Kidney (tissue), 14 donors: ENCODE results near the gene PRDM15. TPM values are rescaled to one million over a fixed set of nuclear protein-coding genes. Genes with fewer than 3 reads are reported as not detected.

ENCODE experiments used
- DNase-seq, 5 donors: peaks; one replicate each; pipeline ENCODE4 v3.0.0-alpha.2; 2013 to 2020
- FAIRE-seq: peaks from 2 replicates; lab custom pipeline; 2012; peaks lifted over from hg19 to GRCh38; lab: Jason Lieb, UNC
- H3K27ac ChIP-seq, 2 donors: one replicate each; pipeline ENCODE4 v1.7.0; 2013; ENCODE audit warnings: low read depth in 2 of 2, low read length in 2 of 2, inconsistent platforms in 1 of 2
- H3K27me3 ChIP-seq: one replicate; pipeline ENCODE4 v1.7.1; 2013; ENCODE audit warnings: low read length, inconsistent platforms; ENCODE audit not compliant: control insufficient read depth, insufficient read depth
- H3K36me3 ChIP-seq, 3 donors: one replicate each; pipeline versions ENCODE4 v1.7.0 to v1.7.1; 2013; ENCODE audit warnings: low read length in 3 of 3, control low read depth in 1 of 3, inconsistent platforms in 1 of 3; ENCODE audit not compliant: insufficient read depth in 3 of 3, control insufficient read depth in 2 of 3
- H3K4me1 ChIP-seq, 3 donors: one replicate each; pipeline versions ENCODE4 v1.7.0 to v1.7.1; 2013; ENCODE audit warnings: low read length in 3 of 3, inconsistent platforms in 1 of 3, low read depth in 1 of 3; ENCODE audit not compliant: control insufficient read depth in 2 of 3, insufficient read depth in 2 of 3
- H3K4me3 ChIP-seq, 3 donors: one replicate each; pipeline versions ENCODE4 v1.7.0 to v1.8.1; 2013; ENCODE audit warnings: low read length in 3 of 3, control low read depth in 1 of 3, inconsistent platforms in 1 of 3
- H3K9ac ChIP-seq, 3 donors: one replicate each; pipeline versions ENCODE4 v1.7.0 to v1.7.1; 2013; ENCODE audit warnings: low read length in 3 of 3, control low read depth in 1 of 3, inconsistent platforms in 1 of 3
- H3K9me3 ChIP-seq, 3 donors: one replicate each; pipeline versions ENCODE4 v1.7.0 to v1.7.1; 2013; ENCODE audit warnings: low read length in 3 of 3, control low read depth in 1 of 3, inconsistent platforms in 1 of 3; ENCODE audit not compliant: control insufficient read depth in 2 of 3, insufficient read depth in 1 of 3
- intact Hi-C: fragments of 100-400 bp; cut with DNase I; formaldehyde crosslinking; loops from one replicate; pipeline ENCODE4 v1.11.1; 2022
- polyA plus RNA-seq: library from polyadenylated mRNA; stranded (reverse); fragments of 350-450 nt; fragmentation: Illumina TruSeq; extraction: RNeasy Lipid Tissue Mini Kit (QIAGEN cat#74804); gene quantifications from one replicate; pipeline ENCODE4 v1.2.3, GENCODE V29; 2014; ENCODE audit warnings: low read depth, low replicate concordance; ENCODE audit not compliant: insufficient read depth
- total RNA-seq: library from RNA; stranded (reverse); fragmentation: NEBNext Ultra II Directional; extraction: Animal tissue kit (Norgen Biotek cat#: 25700); gene quantifications from one replicate; pipeline ENCODE4 v1.2.1, GENCODE V29; 2021
- TF ChIP-seq, protein P1 (sequence below): IDR thresholded peaks from 3 replicates; pipeline ENCODE4 v1.5.1; 2012; ENCODE audit warnings: mild to moderate bottlenecking, moderate library complexity, borderline replicate concordance; ENCODE audit not compliant: insufficient read depth; ENCODE audit errors: extremely low read depth
- donor health status: control.
- donor health status: control.
- donor health status: control.
- donor health status: control.
- donor health status: control.
- donor health status: DM: yes; HTN: yes; CAD: no.
- donor health status: Normal renal cell carcinoma (clear cell type).

PRDM15 gene
- total and polyA plus RNA-seq, 2 donors from 2014 or later = 1.3 to 8.4 TPM

DNA sequence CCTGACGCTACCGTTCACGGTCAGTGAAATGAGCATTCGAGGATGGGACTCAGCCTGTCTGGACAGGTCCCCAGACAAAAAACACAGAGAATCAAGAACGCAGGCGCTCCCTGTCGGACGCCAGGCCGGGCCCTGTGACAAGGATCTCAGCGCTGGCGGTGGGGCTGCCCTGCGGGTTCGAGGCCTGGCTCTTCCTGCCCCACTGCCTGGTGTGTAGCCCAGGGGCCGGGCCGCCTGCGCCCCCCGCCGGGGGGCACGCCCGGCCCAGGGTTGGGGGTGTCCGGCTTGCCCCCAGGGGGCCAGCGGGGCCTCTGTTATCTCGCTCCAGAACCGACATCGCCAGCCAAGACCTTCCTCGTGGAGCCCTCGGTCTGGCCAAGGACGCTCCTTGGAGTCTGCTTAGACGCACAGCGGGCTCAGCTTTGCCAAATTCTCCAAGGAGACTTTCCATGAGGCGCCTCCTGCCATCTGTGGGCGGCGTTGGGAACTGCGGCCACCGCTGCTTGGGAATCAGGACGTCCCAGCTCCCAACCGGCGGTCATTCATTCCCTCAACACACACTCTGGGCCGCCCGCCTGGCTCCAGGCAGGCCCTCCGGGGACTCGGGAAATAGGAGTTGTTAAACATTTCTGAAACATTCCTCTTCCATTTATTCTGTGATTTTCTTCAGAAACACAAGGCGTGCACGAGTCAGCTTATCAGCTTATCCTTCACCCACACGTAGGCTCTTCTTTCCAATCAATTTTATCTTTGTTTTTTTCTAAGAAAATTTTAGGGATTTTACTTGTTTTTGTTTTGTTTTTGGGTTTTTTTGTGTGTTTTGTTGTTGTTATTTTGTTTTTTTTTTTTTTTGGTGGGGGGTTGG lies 101.0 kb downstream of the PRDM15 start:
- H3K4me3 ChIP-seq = no peak overlapping the region
- no peak overlapping the region for H3K27ac ChIP-seq
- no peaks in the 10 kb centered on the region for H3K9me3 ChIP-seq
- peaks cover 3% of the 10 kb centered on the region for H3K27me3 ChIP-seq
- H3K36me3 ChIP-seq = no peaks in the 10 kb centered on the region
- H3K4me1 ChIP-seq = peaks cover 0 to 17% (median 8%) of the 10 kb centered on the region in 3 donors
- DNase-seq (peak; percentile 88 to 94 (median 91)), FAIRE-seq (no peak)
- TF ChIP-seq, protein P1, sequence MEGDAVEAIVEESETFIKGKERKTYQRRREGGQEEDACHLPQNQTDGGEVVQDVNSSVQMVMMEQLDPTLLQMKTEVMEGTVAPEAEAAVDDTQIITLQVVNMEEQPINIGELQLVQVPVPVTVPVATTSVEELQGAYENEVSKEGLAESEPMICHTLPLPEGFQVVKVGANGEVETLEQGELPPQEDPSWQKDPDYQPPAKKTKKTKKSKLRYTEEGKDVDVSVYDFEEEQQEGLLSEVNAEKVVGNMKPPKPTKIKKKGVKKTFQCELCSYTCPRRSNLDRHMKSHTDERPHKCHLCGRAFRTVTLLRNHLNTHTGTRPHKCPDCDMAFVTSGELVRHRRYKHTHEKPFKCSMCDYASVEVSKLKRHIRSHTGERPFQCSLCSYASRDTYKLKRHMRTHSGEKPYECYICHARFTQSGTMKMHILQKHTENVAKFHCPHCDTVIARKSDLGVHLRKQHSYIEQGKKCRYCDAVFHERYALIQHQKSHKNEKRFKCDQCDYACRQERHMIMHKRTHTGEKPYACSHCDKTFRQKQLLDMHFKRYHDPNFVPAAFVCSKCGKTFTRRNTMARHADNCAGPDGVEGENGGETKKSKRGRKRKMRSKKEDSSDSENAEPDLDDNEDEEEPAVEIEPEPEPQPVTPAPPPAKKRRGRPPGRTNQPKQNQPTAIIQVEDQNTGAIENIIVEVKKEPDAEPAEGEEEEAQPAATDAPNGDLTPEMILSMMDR = peak; percentile 92
- intact Hi-C loops = loop anchor here (5.0 kb wide), 1 partner anchor 166 kb away; no protein-coding TSS in a partner anchor
- no peak overlapping the region for H3K9ac ChIP-seq

DNA sequence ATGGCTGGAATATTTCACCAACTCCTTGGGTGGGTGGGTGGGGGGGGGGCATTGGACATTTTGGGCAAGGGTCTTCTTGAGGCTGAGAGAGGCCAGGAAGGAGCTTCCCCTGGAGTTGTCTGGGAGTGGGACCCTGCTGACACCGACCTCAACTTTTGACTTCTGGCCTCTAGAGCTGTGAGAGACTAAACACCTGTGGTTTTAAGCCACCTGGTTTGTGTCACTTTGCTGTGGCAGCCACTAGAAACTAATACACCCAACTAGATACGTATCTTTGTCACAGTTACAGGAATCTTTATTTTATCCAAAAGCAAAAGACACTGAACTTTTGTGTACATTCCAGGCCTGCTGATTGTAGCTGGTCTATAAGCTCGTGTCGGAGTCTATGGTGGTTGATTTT lies 102.4 kb downstream of the PRDM15 start:
- intact Hi-C loops = loop anchor here (5.0 kb wide), 1 partner anchor 164 kb away; no protein-coding TSS in a partner anchor
- H3K4me3 ChIP-seq = no peak overlapping the region
- no peak for FAIRE-seq
- TF ChIP-seq, protein P1 = no peak
- DNase-seq = peak in 1 of 5 donors; percentile 37
- H3K4me1 ChIP-seq = peaks cover 0 to 17% (median 8%) of the 10 kb centered on the region in 3 donors
- H3K9me3 ChIP-seq = no peaks in the 10 kb centered on the region
- no peak overlapping the region for H3K9ac ChIP-seq
- peaks cover 3% of the 10 kb centered on the region for H3K27me3 ChIP-seq
- no peaks in the 10 kb centered on the region for H3K36me3 ChIP-seq
- H3K27ac ChIP-seq = no peak overlapping the region

DNA sequence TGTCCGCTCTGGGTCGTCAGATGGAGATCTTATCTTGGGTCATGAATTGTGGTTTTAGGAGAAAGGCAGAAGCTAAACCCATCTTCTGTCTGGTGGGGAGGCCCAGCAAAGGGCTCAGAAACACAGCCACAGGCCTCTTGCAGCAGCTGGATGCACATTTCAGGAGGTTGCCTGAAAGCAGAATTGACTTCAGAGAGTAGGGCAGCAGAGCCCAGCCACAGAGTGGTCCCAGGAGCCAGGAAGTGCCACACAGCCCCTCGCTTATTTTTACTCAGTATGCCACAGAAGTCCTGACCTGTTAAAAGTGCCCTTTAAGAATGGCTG lies 104.0 kb downstream of the PRDM15 start:
- peaks cover 0 to 17% (median 8%) of the 10 kb centered on the region in 3 donors for H3K4me1 ChIP-seq
- DNase-seq = no peak
- H3K9me3 ChIP-seq = no peaks in the 10 kb centered on the region
- H3K4me3 ChIP-seq = no peak overlapping the region
- H3K36me3 ChIP-seq = no peaks in the 10 kb centered on the region
- peaks cover 3% of the 10 kb centered on the region for H3K27me3 ChIP-seq
- intact Hi-C loops = loop anchor here (5.0 kb wide), 1 partner anchor 163 kb away; no protein-coding TSS in a partner anchor
- FAIRE-seq = no peak
- H3K27ac ChIP-seq = no peak overlapping the region
- no peak overlapping the region for H3K9ac ChIP-seq
- TF ChIP-seq, protein P1 = no peak
